HEK293 (cell line): ENCODE measurements around the gene TMEM151A.

Experiments
- CTCF ChIA-PET: fragments of 350-600 bp; formaldehyde crosslinking; extraction: SDS; loops from one replicate; lab custom pipeline; 2021; ENCODE audit warnings: antibody characterized with exemption; lab: Yijun Ruan, JAX
- POLR2A ChIA-PET: fragments of 300-600 bp; formaldehyde crosslinking; extraction: SDS; loops from one replicate; lab custom pipeline; 2020; ENCODE audit warnings: antibody characterized with exemption, inconsistent platforms; lab: Yijun Ruan, JAX
- H3K27ac ChIP-seq: fragments of 200-500 bp; sonication (Bioruptor generic); 2 replicates; pipeline ENCODE4 v1.5.1; 2014; ENCODE audit warnings: low read depth, low read length, control low read depth, inconsistent platforms; ENCODE audit errors: extremely low read depth
- H3K36me3 ChIP-seq, 2 experiments: fragments of 200-500 bp in 1 of 2; sonication (Bioruptor generic) in 1 of 2; 1 replicate in 1 of 2; 2 replicates in 1 of 2; pipeline ENCODE4 v1.5.1; 2014 to 2017; ENCODE audit warnings: inconsistent platforms in 2 of 2, low read length in 2 of 2; ENCODE audit not compliant: control insufficient read depth in 2 of 2, insufficient read depth in 1 of 2
- H3K4me1 ChIP-seq: fragments of 200-500 bp; sonication (Bioruptor generic); 2 replicates; pipeline ENCODE4 v1.5.1; 2014; ENCODE audit warnings: mild to moderate bottlenecking, low read length, inconsistent platforms; ENCODE audit not compliant: control insufficient read depth, insufficient read depth
- H3K4me3 ChIP-seq: 2 replicates; pipeline ENCODE4 v1.5.1; 2011; ENCODE audit warnings: low read depth, mild to moderate bottlenecking, control low read depth, low read length, moderate library complexity
- H3K9me3 ChIP-seq: fragments of 200-500 bp; sonication (Bioruptor generic); 2 replicates; pipeline ENCODE4 v1.5.1; 2014; ENCODE audit warnings: low read depth, low read length, inconsistent platforms; ENCODE audit not compliant: control insufficient read depth, insufficient read depth
- AEBP2 ChIP-seq: fragments of 450-650 bp; formaldehyde crosslinking; IDR thresholded peaks from 2 replicates; pipeline ENCODE4 v1.5.1; 2016; ENCODE audit warnings: missing biosample characterization, missing genetic modification characterization, borderline replicate concordance
- ATF2 ChIP-seq: fragments of 450-650 bp; formaldehyde crosslinking; IDR thresholded peaks from 2 replicates; pipeline ENCODE4 v1.5.1; 2016; ENCODE audit warnings: missing biosample characterization, missing genetic modification characterization, low read depth
- GLI4 ChIP-seq: fragments of 450-650 bp; formaldehyde crosslinking; IDR thresholded peaks from 2 replicates; pipeline ENCODE4 v1.5.1; 2016; ENCODE audit warnings: missing biosample characterization, missing genetic modification characterization
- WT1 ChIP-seq: fragments of 450-650 bp; formaldehyde crosslinking; IDR thresholded peaks from 2 replicates; pipeline ENCODE4 v1.5.1; 2016; ENCODE audit warnings: missing biosample characterization, missing genetic modification characterization
- ZNF223 ChIP-seq: fragments of 450-650 bp; formaldehyde crosslinking; IDR thresholded peaks from 2 replicates; pipeline ENCODE4 v1.5.1; 2016; ENCODE audit warnings: missing biosample characterization, missing genetic modification characterization
- ZNF366 ChIP-seq: fragments of 450-650 bp; formaldehyde crosslinking; conservative IDR thresholded peaks from 2 replicates; pipeline ENCODE4 v1.5.1; 2016; ENCODE audit warnings: missing biosample characterization, missing genetic modification characterization
- ZNF621 ChIP-seq: fragments of 450-650 bp; formaldehyde crosslinking; IDR thresholded peaks from 2 replicates; pipeline ENCODE4 v1.5.1; 2017; ENCODE audit warnings: missing biosample characterization, missing genetic modification characterization
- ZNF639 ChIP-seq: fragments of 450-650 bp; formaldehyde crosslinking; IDR thresholded peaks from 2 replicates; pipeline ENCODE4 v1.5.1; 2016; ENCODE audit warnings: missing biosample characterization, missing genetic modification characterization
- ZNF664 ChIP-seq: fragments of 450-650 bp; formaldehyde crosslinking; IDR thresholded peaks from 2 replicates; pipeline ENCODE4 v1.5.1; 2016; ENCODE audit warnings: missing biosample characterization, missing genetic modification characterization
- TF ChIP-seq, protein P1 (sequence below): fragments of 450-650 bp; formaldehyde crosslinking; IDR thresholded peaks from 2 replicates; pipeline ENCODE4 v1.5.1; 2016; ENCODE audit warnings: missing biosample characterization, missing genetic modification characterization

The TMEM151A gene

DNA sequence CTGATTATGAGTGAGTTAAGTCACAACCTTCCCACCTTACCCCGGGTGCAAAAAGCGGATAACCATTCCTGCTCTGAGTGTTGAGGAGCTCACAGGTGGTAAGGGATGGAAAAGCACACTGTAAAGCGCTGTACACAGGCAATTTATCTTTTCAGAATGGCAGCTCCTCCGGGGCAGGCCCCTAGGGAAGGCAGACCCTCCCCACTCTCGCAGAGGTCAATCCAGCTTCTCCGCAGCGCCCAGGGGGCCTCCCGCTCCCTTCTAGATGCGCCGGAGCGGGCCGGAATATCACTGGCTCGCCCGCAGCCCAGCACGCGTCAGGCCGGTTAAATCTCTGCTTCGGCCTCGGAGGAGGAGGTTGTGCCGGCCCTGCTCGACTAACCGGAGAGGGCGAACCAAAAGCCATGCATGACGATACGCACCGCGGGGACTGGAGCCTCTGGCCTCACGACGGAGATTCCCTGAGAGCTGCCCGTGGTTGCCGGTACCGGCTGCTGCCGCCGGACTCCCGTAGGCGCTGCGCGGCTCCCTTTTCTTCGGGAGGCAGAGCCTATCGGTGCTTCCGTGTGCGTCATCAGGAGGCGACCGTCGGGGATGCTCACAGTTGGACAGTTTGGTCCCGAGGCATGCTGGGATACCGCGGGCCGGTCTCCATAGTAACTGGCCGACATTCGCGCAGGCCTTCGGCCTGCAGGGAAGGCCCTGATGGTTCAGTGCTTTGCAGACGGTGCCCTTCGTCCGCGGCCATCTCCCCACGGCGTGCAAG is 53.0 kb downstream of the TMEM151A start, which contains the start of gene BRMS1 (continued):
- TF ChIP-seq ATF2 (tag by site-specific recombination) (0 out of 2 replicates have a peak, but pooled peaks have one; percentile 9), WT1 (tag by site-specific recombination) (0 out of 2 replicates have a peak, but pooled peaks have one; percentile 19), ZNF639 (tag by site-specific recombination) (peak; percentile 69; the same call in 1 of the 2 replicates)
- TF ChIP-seq, all 188 proteins: peak for 31

GRCh38 chr11:66345316-66345649 is 53.6 kb downstream of the TMEM151A start:
- Histone ChIP-seq H3K9me3 (no peaks in the 10 kb centered on the region), H3K4me3 (peak overlapping the region; percentile 35), H3K27ac (peak overlapping the region; percentile 13; the same call in 1 of the 2 replicates), H3K4me1 (no peaks in the 10 kb centered on the region), H3K36me3 (peaks cover 0 to 35% of the 10 kb centered on the region in 2 experiments; a peak in 2 of 3 replicates)
- TF ChIP-seq ZNF366 (tag by site-specific recombination), result no peak
- TF ChIP-seq, protein P1, sequence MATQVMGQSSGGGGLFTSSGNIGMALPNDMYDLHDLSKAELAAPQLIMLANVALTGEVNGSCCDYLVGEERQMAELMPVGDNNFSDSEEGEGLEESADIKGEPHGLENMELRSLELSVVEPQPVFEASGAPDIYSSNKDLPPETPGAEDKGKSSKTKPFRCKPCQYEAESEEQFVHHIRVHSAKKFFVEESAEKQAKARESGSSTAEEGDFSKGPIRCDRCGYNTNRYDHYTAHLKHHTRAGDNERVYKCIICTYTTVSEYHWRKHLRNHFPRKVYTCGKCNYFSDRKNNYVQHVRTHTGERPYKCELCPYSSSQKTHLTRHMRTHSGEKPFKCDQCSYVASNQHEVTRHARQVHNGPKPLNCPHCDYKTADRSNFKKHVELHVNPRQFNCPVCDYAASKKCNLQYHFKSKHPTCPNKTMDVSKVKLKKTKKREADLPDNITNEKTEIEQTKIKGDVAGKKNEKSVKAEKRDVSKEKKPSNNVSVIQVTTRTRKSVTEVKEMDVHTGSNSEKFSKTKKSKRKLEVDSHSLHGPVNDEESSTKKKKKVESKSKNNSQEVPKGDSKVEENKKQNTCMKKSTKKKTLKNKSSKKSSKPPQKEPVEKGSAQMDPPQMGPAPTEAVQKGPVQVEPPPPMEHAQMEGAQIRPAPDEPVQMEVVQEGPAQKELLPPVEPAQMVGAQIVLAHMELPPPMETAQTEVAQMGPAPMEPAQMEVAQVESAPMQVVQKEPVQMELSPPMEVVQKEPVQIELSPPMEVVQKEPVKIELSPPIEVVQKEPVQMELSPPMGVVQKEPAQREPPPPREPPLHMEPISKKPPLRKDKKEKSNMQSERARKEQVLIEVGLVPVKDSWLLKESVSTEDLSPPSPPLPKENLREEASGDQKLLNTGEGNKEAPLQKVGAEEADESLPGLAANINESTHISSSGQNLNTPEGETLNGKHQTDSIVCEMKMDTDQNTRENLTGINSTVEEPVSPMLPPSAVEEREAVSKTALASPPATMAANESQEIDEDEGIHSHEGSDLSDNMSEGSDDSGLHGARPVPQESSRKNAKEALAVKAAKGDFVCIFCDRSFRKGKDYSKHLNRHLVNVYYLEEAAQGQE (tag by site-specific recombination), result no peak
- no peak for TF ChIP-seq ZNF621
- no peak for TF ChIP-seq ZNF664 (tag by site-specific recombination)
- TF ChIP-seq GLI4 (tag by site-specific recombination), result no peak
- TF ChIP-seq ZNF223 (tag by site-specific recombination), result no peak
- no peak for TF ChIP-seq AEBP2 (tag by site-specific recombination)
- ChIA-PET CTCF (interaction anchor here (0.6 to 3.8 kb wide), 11 partner anchors 10 to 232 kb away, joined by 3 to 28 read pairs (median 4); no protein-coding TSS in a partner anchor), POLR2A (interaction anchor here (0.6 to 4.3 kb wide), 5 partner anchors 10 to 67 kb away, joined by 3 to 18 read pairs (median 7); partner anchors contain the start of genes RIN1, SLC29A2 and YIF1A)
